Mesendoderm (in vitro differentiated cells): ENCODE results near the gene DDX1.

ENCODE experiments used
- DNase-seq: peaks from one replicate; pipeline ENCODE4 v3.0.0; 2013
- H2AK5ac ChIP-seq: 2 replicates; pipeline ENCODE4 v1.6.1; 2013; ENCODE audit warnings: low read length, inconsistent platforms
- H2BK120ac ChIP-seq: 2 replicates; pipeline ENCODE4 v1.6.1; 2013; ENCODE audit warnings: low read depth, mild to moderate bottlenecking, low read length, moderate library complexity, mixed read lengths
- H2BK15ac ChIP-seq: replicated peaks from 2 replicates; pipeline ENCODE4 v1.6.1; 2013; ENCODE audit warnings: low read depth, mild to moderate bottlenecking, moderate library complexity
- H2BK5ac ChIP-seq: 2 replicates; pipeline ENCODE4 v1.6.1; 2013; ENCODE audit warnings: low read length, inconsistent platforms
- H3K18ac ChIP-seq: 2 replicates; pipeline ENCODE4 v1.6.1; 2013; ENCODE audit warnings: mild to moderate bottlenecking, low read length, mixed read lengths
- H3K23ac ChIP-seq: one replicate; pipeline ENCODE4 v1.6.1; 2013; ENCODE audit warnings: low read length
- H3K27ac ChIP-seq: 2 replicates; pipeline ENCODE4 v1.5.1; 2013; ENCODE audit warnings: low read depth, mild to moderate bottlenecking, inconsistent platforms, low read length, moderate library complexity
- H3K27me3 ChIP-seq: 2 replicates; pipeline ENCODE4 v1.6.1; 2013; ENCODE audit warnings: low read length, control low read depth, mild to moderate bottlenecking, inconsistent platforms; ENCODE audit not compliant: insufficient read depth, poor library complexity
- H3K36me3 ChIP-seq: 2 replicates; pipeline ENCODE4 v1.6.1; 2013; ENCODE audit warnings: low read length, inconsistent platforms; ENCODE audit not compliant: control insufficient read depth, insufficient read depth
- H3K4ac ChIP-seq: one replicate; pipeline ENCODE4 v1.6.1; 2013; ENCODE audit warnings: low read depth, mild to moderate bottlenecking, low read length, moderate library complexity
- H3K4me1 ChIP-seq: 2 replicates; pipeline ENCODE4 v1.6.1; 2013; ENCODE audit warnings: low read depth, low read length, inconsistent platforms; ENCODE audit not compliant: control insufficient read depth
- H3K4me2 ChIP-seq: 2 replicates; pipeline ENCODE4 v1.6.1; 2013; ENCODE audit warnings: low read length
- H3K4me3 ChIP-seq: 2 replicates; pipeline ENCODE4 v1.5.1; 2013; ENCODE audit warnings: mild to moderate bottlenecking, low read length
- H3K56ac ChIP-seq: one replicate; pipeline ENCODE4 v1.6.1; 2013; ENCODE audit warnings: low read length
- H3K79me1 ChIP-seq: 2 replicates; pipeline ENCODE4 v1.6.1; 2013; ENCODE audit warnings: low read length, inconsistent platforms
- H3K79me2 ChIP-seq: 2 replicates; pipeline ENCODE4 v1.6.1; 2013; ENCODE audit warnings: mild to moderate bottlenecking, low read length; ENCODE audit not compliant: control insufficient read depth, insufficient read depth
- H3K9ac ChIP-seq: 2 replicates; pipeline ENCODE4 v1.6.1; 2013; ENCODE audit warnings: low read length, inconsistent platforms
- H4K5ac ChIP-seq: one replicate; pipeline ENCODE4 v1.6.1; 2013; ENCODE audit warnings: low read length
- H4K8ac ChIP-seq: one replicate; pipeline ENCODE4 v1.6.1; 2013; ENCODE audit warnings: low read depth, mild to moderate bottlenecking, control low read depth, low read length, moderate library complexity
- WGBS: extraction: QIAGEN DNeasy Blood & Tissue Kit; methylation state at CpG from one replicate; pipeline ENCODE4 v1.1.7; 2013; ENCODE audit warnings: low lambda C conversion rate, missing lambda C conversion rate; ENCODE audit not compliant: insufficient coverage; ENCODE audit errors: extremely low coverage; 5-methylcytosine and 5-hydroxymethylcytosine counted together

The DDX1 gene

GRCh38 chr2:15560140-15560987, 31.3 kb upstream of the DDX1 start:
- WGBS = no CpG with 5 or more reads among the region's 32 CpGs
- H3K4me1 ChIP-seq = no peaks in the 10 kb centered on the region
- no peaks in the 10 kb centered on the region for H3K27me3 ChIP-seq
- no peak overlapping the region for H4K5ac ChIP-seq
- no peak overlapping the region for H4K8ac ChIP-seq
- H3K4ac ChIP-seq = peak overlapping the region; percentile 41
- H3K4me3 ChIP-seq = peak overlapping the region; percentile 97
- peaks cover 5% of the 10 kb centered on the region for H3K79me2 ChIP-seq
- H3K56ac ChIP-seq = peak overlapping the region; percentile 97
- peak; percentile 40 for DNase-seq
- H3K23ac ChIP-seq = peak overlapping the region; percentile 25
- peak overlapping the region; percentile 91 for H3K9ac ChIP-seq
- H2AK5ac ChIP-seq = no peak overlapping the region
- peak overlapping the region; percentile 97 for H3K4me2 ChIP-seq
- H2BK5ac ChIP-seq = no peak overlapping the region
- H3K36me3 ChIP-seq = no peaks in the 10 kb centered on the region
- peaks cover 11% of the 10 kb centered on the region for H3K79me1 ChIP-seq
- H2BK120ac ChIP-seq = no peak overlapping the region
- no peak overlapping the region for H3K27ac ChIP-seq
- H2BK15ac ChIP-seq = no peak overlapping the region
- H3K18ac ChIP-seq = no peak overlapping the region

- H3K4ac ChIP-seq = peak within 1 kb of the TSS; percentile 41
- H3K4me1 ChIP-seq = no peaks in the 10 kb centered on the region
- H3K18ac ChIP-seq = peak within 1 kb of the TSS; percentile 25
- H2AK5ac ChIP-seq = no peak within 1 kb of the TSS
- H3K4me3 ChIP-seq = peak within 1 kb of the TSS; percentile 97
- peaks cover 5% of the 10 kb centered on the region for H3K79me2 ChIP-seq
- peak; percentile 96 for DNase-seq
- H3K9ac ChIP-seq = peak within 1 kb of the TSS; percentile 91
- H3K79me1 ChIP-seq = peaks cover 11% of the 10 kb centered on the region
- no peak within 1 kb of the TSS for H2BK15ac ChIP-seq
- H3K4me2 ChIP-seq = peak within 1 kb of the TSS; percentile 97
- no peaks in the 10 kb centered on the region for H3K36me3 ChIP-seq
- H2BK5ac ChIP-seq = peak within 1 kb of the TSS; percentile 78
- H3K27me3 ChIP-seq = no peaks in the 10 kb centered on the region
- no peak within 1 kb of the TSS for H3K27ac ChIP-seq
- peak within 1 kb of the TSS; percentile 28 for H2BK120ac ChIP-seq
- H4K5ac ChIP-seq = no peak within 1 kb of the TSS
- H3K23ac ChIP-seq = peak within 1 kb of the TSS; percentile 25
- H3K56ac ChIP-seq = peak within 1 kb of the TSS; percentile 97
- no CpG with 5 or more reads among the region's 30 CpGs for WGBS
- no peak within 1 kb of the TSS for H4K8ac ChIP-seq
Measured at GRCh38 chr2:15560988-15561573, 30.6 kb upstream of the DDX1 start, which contains the start of gene NBAS. Gene NBAS, minus strand, starts transcription at chr2:15561334. Its CDS starts 30 bp downstream, at chr2:15561304.

GRCh38 chr2:15561574-15562344, 29.9 kb upstream of the DDX1 start:
- Histone ChIP-seq H3K18ac (peak overlapping the region; percentile 25), H3K79me2 (peaks cover 5% of the 10 kb centered on the region), H3K27ac (no peak overlapping the region), H3K9ac (peak overlapping the region; percentile 54), H3K4me1 (no peaks in the 10 kb centered on the region), H3K79me1 (peaks cover 11% of the 10 kb centered on the region), H3K4ac (no peak overlapping the region), H3K56ac (peak overlapping the region; percentile 97), H3K4me3 (no peak overlapping the region), H2AK5ac (no peak overlapping the region), H3K27me3 (no peaks in the 10 kb centered on the region), H4K8ac (no peak overlapping the region), H3K36me3 (no peaks in the 10 kb centered on the region), H2BK120ac (peak overlapping the region; percentile 28), H2BK15ac (no peak overlapping the region), H3K23ac (no peak overlapping the region), H3K4me2 (peak overlapping the region; percentile 30), H4K5ac (no peak overlapping the region), H2BK5ac (no peak overlapping the region)
- DNase-seq = peak; percentile 49
- no CpG with 5 or more reads among the region's 13 CpGs for WGBS

GRCh38 chr2:15562354-15563031, 29.2 kb upstream of the DDX1 start:
- Histone ChIP-seq H3K4me1 (no peaks in the 10 kb centered on the region), H3K56ac (no peak overlapping the region), H4K5ac (peak overlapping the region; percentile 15), H3K4me2 (no peak overlapping the region), H3K9ac (no peak overlapping the region), H3K23ac (no peak overlapping the region), H2BK120ac (no peak overlapping the region), H3K4me3 (no peak overlapping the region), H4K8ac (no peak overlapping the region), H3K18ac (no peak overlapping the region), H3K27me3 (no peaks in the 10 kb centered on the region), H3K36me3 (no peaks in the 10 kb centered on the region), H3K79me2 (peaks cover 5% of the 10 kb centered on the region), H3K4ac (no peak overlapping the region), H3K79me1 (peaks cover 11% of the 10 kb centered on the region), H2BK5ac (no peak overlapping the region), H2AK5ac (no peak overlapping the region), H3K27ac (no peak overlapping the region), H2BK15ac (no peak overlapping the region)
- DNase-seq = no peak
- no CpG with 5 or more reads among the region's 6 CpGs for WGBS

- Histone ChIP-seq H3K23ac (no peak overlapping the region), H3K4ac (no peak overlapping the region), H4K8ac (no peak overlapping the region), H3K9ac (no peak overlapping the region), H2BK120ac (no peak overlapping the region), H3K4me3 (no peak overlapping the region), H3K36me3 (no peaks in the 10 kb centered on the region), H3K79me2 (peaks cover 5% of the 10 kb centered on the region), H2BK5ac (no peak overlapping the region), H2BK15ac (no peak overlapping the region), H3K4me1 (no peaks in the 10 kb centered on the region), H3K56ac (no peak overlapping the region), H3K4me2 (no peak overlapping the region), H3K18ac (no peak overlapping the region), H2AK5ac (no peak overlapping the region), H4K5ac (no peak overlapping the region), H3K79me1 (peaks cover 9% of the 10 kb centered on the region), H3K27me3 (no peaks in the 10 kb centered on the region), H3K27ac (no peak overlapping the region)
- no peak for DNase-seq
- WGBS = no CpG with 5 or more reads among the region's 9 CpGs
Measured at GRCh38 chr2:15563227-15564100, 28.2 kb upstream of the DDX1 start.
